Colonic mucosa (tissue), 4 donors: ENCODE results near the gene MRPS15. TPM values are rescaled to one million over a fixed set of nuclear protein-coding genes. Genes with fewer than 3 reads are reported as not detected.

Experiments
- DNase-seq: peaks from one replicate; pipeline ENCODE4 v3.0.0-alpha.2; 2020
- H3K27ac ChIP-seq: fragments of 200-600 bp; one replicate; pipeline ENCODE4 v1.8.0; 2021
- H3K27me3 ChIP-seq: fragments of 200-600 bp; one replicate; pipeline ENCODE4 v1.8.0; 2021
- H3K36me3 ChIP-seq: fragments of 200-600 bp; one replicate; pipeline ENCODE4 v1.8.0; 2021
- H3K4me1 ChIP-seq: fragments of 200-600 bp; one replicate; pipeline ENCODE4 v1.8.0; 2021; ENCODE audit warnings: mild to moderate bottlenecking
- H3K4me3 ChIP-seq: fragments of 200-600 bp; one replicate; pipeline ENCODE4 v1.8.0; 2021
- H3K9ac ChIP-seq, 2 donors: one replicate each; pipeline ENCODE4 v1.7.0; 2013; ENCODE audit warnings: control low read depth in 2 of 2, low read depth in 2 of 2, low read length in 2 of 2
- H3K9me3 ChIP-seq: fragments of 200-600 bp; one replicate; pipeline ENCODE4 v1.8.0; 2021
- CTCF ChIP-seq: fragments of 200-600 bp; IDR thresholded peaks from one replicate; pipeline ENCODE4 v1.8.0; 2022; ENCODE audit warnings: antibody characterized with exemption, mild to moderate bottlenecking
- intact Hi-C: fragments of 100-400 bp; cut with DNase I; formaldehyde crosslinking; loops from one replicate; pipeline ENCODE4 v1.14.1; 2022
- total RNA-seq, 2 donors: library from RNA; stranded (reverse); fragmentation: NEBNext Ultra II Directional in 1 of 2; extraction: Animal tissue kit (Norgen Biotek cat#: 25700) in 1 of 2; gene quantifications; one replicate each; pipeline ENCODE4 v1.2.1, GENCODE V29; 2021
- donor health status: healthy.
- donor health status: DM: no; HTN: no; CAD: no.
- donor health status: DM: no; HTN: no; CAD: no.

The MRPS15 gene
- total RNA-seq, 2 donors from 2014 or later, result 57.9 to 106 TPM

DNA sequence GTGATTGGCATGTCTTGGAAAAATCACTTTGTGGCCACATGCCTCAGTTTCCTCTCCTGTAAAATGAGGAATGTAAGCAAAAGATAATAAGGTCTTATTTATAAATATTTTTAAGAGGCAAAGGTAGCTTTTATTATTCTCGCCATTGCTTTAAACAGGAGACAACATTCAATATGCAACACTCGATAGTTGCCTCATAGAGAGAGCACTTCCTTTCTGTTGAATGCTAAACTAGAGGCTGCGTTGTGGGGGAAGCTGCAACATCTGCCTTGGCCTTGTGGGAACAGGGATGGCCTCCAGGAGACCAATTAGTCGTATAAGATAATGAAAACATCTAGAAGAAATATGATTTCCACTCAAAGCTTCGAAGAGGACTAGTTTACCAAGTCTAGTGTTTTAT, 17.4 kb downstream of the MRPS15 start:
- intact Hi-C loops, result no loop called here
- TF ChIP-seq CTCF, result no peak
- Histone ChIP-seq H3K36me3 (no peaks in the 10 kb centered on the region), H3K4me3 (no peak overlapping the region), H3K4me1 (no peaks in the 10 kb centered on the region), H3K9me3 (no peaks in the 10 kb centered on the region), H3K9ac (no peak overlapping the region), H3K27me3 (no peaks in the 10 kb centered on the region), H3K27ac (no peak overlapping the region)
- no peak for DNase-seq

GRCh38 chr1:36446271-36446670, 17.9 kb downstream of the MRPS15 start:
- H3K27ac ChIP-seq, result no peak overlapping the region
- H3K27me3 ChIP-seq, result no peaks in the 10 kb centered on the region
- no peaks in the 10 kb centered on the region for H3K36me3 ChIP-seq
- no peak for DNase-seq
- TF ChIP-seq CTCF, result no peak
- intact Hi-C loops, result no loop called here
- H3K9me3 ChIP-seq, result no peaks in the 10 kb centered on the region
- no peaks in the 10 kb centered on the region for H3K4me1 ChIP-seq
- H3K9ac ChIP-seq, result no peak overlapping the region
- no peak overlapping the region for H3K4me3 ChIP-seq

DNA sequence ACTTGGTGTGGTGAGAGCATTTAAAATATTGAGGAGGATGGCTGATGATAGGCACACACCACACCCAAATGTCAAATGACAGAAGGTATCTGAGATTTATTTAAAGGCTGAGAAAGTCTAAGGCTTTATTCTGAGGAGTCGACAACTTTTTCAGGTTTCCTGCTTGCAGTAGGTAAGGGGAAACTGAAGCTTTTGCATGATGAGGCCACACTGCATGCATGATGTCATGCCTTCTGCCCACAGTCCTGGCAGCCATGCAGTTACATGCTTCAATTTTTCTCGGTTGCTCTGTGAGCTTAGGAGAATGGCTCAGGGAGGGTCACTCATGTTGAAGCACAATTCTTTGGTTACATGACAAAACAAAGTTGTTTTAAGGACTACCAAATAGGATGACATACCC, 20.9 kb downstream of the MRPS15 start:
- Histone ChIP-seq H3K4me1 (no peaks in the 10 kb centered on the region), H3K27me3 (no peaks in the 10 kb centered on the region), H3K27ac (no peak overlapping the region), H3K9ac (no peak overlapping the region), H3K9me3 (no peaks in the 10 kb centered on the region), H3K4me3 (no peak overlapping the region), H3K36me3 (no peaks in the 10 kb centered on the region)
- intact Hi-C loops, result no loop called here
- no peak for DNase-seq
- no peak for TF ChIP-seq CTCF

GRCh38 chr1:36442337-36442736, 21.8 kb downstream of the MRPS15 start:
- intact Hi-C loops, result no loop called here
- DNase-seq, result no peak
- H3K27ac ChIP-seq, result no peak overlapping the region
- no peaks in the 10 kb centered on the region for H3K36me3 ChIP-seq
- H3K4me3 ChIP-seq, result no peak overlapping the region
- H3K27me3 ChIP-seq, result no peaks in the 10 kb centered on the region
- TF ChIP-seq CTCF, result no peak
- H3K9ac ChIP-seq, result no peak overlapping the region
- H3K4me1 ChIP-seq, result no peaks in the 10 kb centered on the region
- H3K9me3 ChIP-seq, result no peaks in the 10 kb centered on the region

- no peaks in the 10 kb centered on the region for H3K4me1 ChIP-seq
- no peaks in the 10 kb centered on the region for H3K36me3 ChIP-seq
- no peaks in the 10 kb centered on the region for H3K9me3 ChIP-seq
- H3K27ac ChIP-seq, result no peak overlapping the region
- no peak for TF ChIP-seq CTCF
- no peak for DNase-seq
- no peak overlapping the region for H3K9ac ChIP-seq
- H3K4me3 ChIP-seq, result no peak overlapping the region
- no peaks in the 10 kb centered on the region for H3K27me3 ChIP-seq
- intact Hi-C loops, result no loop called here
Measured at GRCh38 chr1:36440646-36441045, 23.5 kb downstream of the MRPS15 start.

DNA sequence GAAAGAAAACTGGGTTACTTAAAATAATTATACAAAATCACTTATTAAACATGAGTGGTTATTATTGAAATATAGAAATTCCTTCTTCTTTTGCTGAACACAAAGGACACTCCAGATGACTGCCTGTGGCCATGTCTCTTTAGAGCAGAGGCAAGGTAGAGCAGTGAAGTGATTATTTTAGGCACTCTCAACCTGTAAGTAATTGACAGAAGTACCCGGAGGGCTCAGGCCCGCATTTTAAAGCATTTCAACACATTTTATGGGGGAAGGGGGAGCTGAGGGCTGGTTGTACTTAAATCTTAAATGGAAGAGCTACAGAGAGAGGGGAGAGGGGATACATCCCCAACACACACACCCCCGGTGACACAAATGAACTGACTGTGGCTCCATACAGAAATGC, 24.1 kb downstream of the MRPS15 start:
- H3K27me3 ChIP-seq, result no peaks in the 10 kb centered on the region
- TF ChIP-seq CTCF, result no peak
- H3K27ac ChIP-seq, result no peak overlapping the region
- no peaks in the 10 kb centered on the region for H3K36me3 ChIP-seq
- H3K4me1 ChIP-seq, result no peaks in the 10 kb centered on the region
- intact Hi-C loops, result no loop called here
- H3K9ac ChIP-seq, result no peak overlapping the region
- H3K9me3 ChIP-seq, result no peaks in the 10 kb centered on the region
- no peak overlapping the region for H3K4me3 ChIP-seq
- DNase-seq, result no peak
